IMR-90 (cell line): ENCODE data around the gene SIT1. TPM values are rescaled to one million over a fixed set of nuclear protein-coding genes. Genes with fewer than 3 reads are reported as not detected.
A peak's percentile ranks its signal among the peaks of the same experiment; 100 is the strongest.

Experiments
- ATAC-seq: fragments of 200-7000 bp; cut with Tn5 transposase; 2 replicates; pipeline ENCODE4 v1.9.1; 2020; ENCODE audit warnings: low read depth, mild to moderate bottlenecking, moderate library complexity
- BruUV-seq: library from RNA; stranded (reverse); fragments of 400-500 nt; replicated peaks from 2 replicates; lab custom pipeline; 2021; lab: Mats Ljungman, UMichigan
- CTCF ChIA-PET: fragments of 300-600 bp; formaldehyde crosslinking; extraction: SDS; loops from one replicate; lab custom pipeline; 2021; ENCODE audit warnings: antibody characterized with exemption; lab: Yijun Ruan, JAX
- POLR2A ChIA-PET: fragments of 300-600 bp; sonication (Branson Sonifier 250); formaldehyde crosslinking; loops from one replicate; lab custom pipeline; 2022; ENCODE audit warnings: antibody characterized with exemption; ENCODE audit not compliant: unreplicated experiment; lab: Charles Lee
- DNase-seq: peaks from one replicate; pipeline ENCODE4 v3.0.0; 2013
- H2AFZ ChIP-seq: replicated peaks from 2 replicates; pipeline ENCODE3; 2013; ENCODE audit warnings: low read length, mild to moderate bottlenecking; ENCODE audit not compliant: poor library complexity
- H2AK5ac ChIP-seq: 2 replicates; pipeline ENCODE4 v1.6.1; 2013; ENCODE audit warnings: low read depth, low read length, inconsistent platforms
- H2AK9ac ChIP-seq: replicated peaks from 2 replicates; pipeline ENCODE3; 2013; ENCODE audit warnings: mild to moderate bottlenecking, low read depth, low read length, moderate library complexity; ENCODE audit not compliant: poor library complexity
- H2BK120ac ChIP-seq: 2 replicates; pipeline ENCODE4 v1.6.1; 2013; ENCODE audit warnings: low read depth, low read length, inconsistent platforms
- H2BK15ac ChIP-seq: 3 replicates; pipeline ENCODE4 v1.6.1; 2013; ENCODE audit warnings: low read depth, low read length, inconsistent platforms
- H2BK20ac ChIP-seq: 2 replicates; pipeline ENCODE4 v1.6.1; 2013; ENCODE audit warnings: low read depth, mild to moderate bottlenecking, inconsistent platforms, low read length, moderate library complexity
- H2BK5ac ChIP-seq: 2 replicates; pipeline ENCODE4 v1.6.1; 2013; ENCODE audit warnings: mild to moderate bottlenecking, low read depth, low read length, inconsistent platforms; ENCODE audit not compliant: poor library complexity, severe bottlenecking
- H3K14ac ChIP-seq: replicated peaks from 2 replicates; pipeline ENCODE4 v1.6.1; 2013; ENCODE audit warnings: low read depth, low read length, inconsistent platforms
- H3K18ac ChIP-seq: 2 replicates; pipeline ENCODE4 v1.6.1; 2013; ENCODE audit warnings: low read depth, low read length, control low read depth
- H3K23ac ChIP-seq: 2 replicates; pipeline ENCODE4 v1.6.1; 2013; ENCODE audit warnings: low read depth, low read length, inconsistent platforms
- H3K27ac ChIP-seq: 2 replicates; pipeline ENCODE4 v1.5.1; 2013; ENCODE audit warnings: mild to moderate bottlenecking, control low read depth, low read length; ENCODE audit not compliant: insufficient read depth
- H3K27me3 ChIP-seq: 2 replicates; pipeline ENCODE4 v1.6.1; 2013; ENCODE audit warnings: low read length; ENCODE audit not compliant: control insufficient read depth, insufficient read depth
- H3K36me3 ChIP-seq: 2 replicates; pipeline ENCODE4 v1.6.1; 2013; ENCODE audit warnings: low read length, mixed read lengths; ENCODE audit not compliant: control insufficient read depth, insufficient read depth
- H3K4ac ChIP-seq: 2 replicates; pipeline ENCODE4 v1.6.1; 2013; ENCODE audit warnings: low read depth, low read length, inconsistent platforms
- H3K4me1 ChIP-seq: 2 replicates; pipeline ENCODE4 v1.6.1; 2013; ENCODE audit warnings: low read length, mixed read lengths; ENCODE audit not compliant: control insufficient read depth, insufficient read depth
- H3K4me2 ChIP-seq: 2 replicates; pipeline ENCODE4 v1.6.1; 2013; ENCODE audit warnings: low read depth, mild to moderate bottlenecking, control low read depth, low read length, moderate library complexity
- H3K4me3 ChIP-seq: 2 replicates; pipeline ENCODE4 v1.5.1; 2013; ENCODE audit warnings: low read depth, mild to moderate bottlenecking, control low read depth, low read length, moderate library complexity; ENCODE audit not compliant: insufficient read depth
- H3K56ac ChIP-seq: 2 replicates; pipeline ENCODE4 v1.6.1; 2013; ENCODE audit warnings: low read length, inconsistent platforms; ENCODE audit not compliant: insufficient read depth; ENCODE audit errors: extremely low read depth
- H3K79me1 ChIP-seq, 2 experiments: 2 replicates each; pipeline ENCODE4 v1.6.1; 2013; ENCODE audit warnings: low read length in 2 of 2, inconsistent platforms in 1 of 2, low read depth in 1 of 2
- H3K9ac ChIP-seq: 2 replicates; pipeline ENCODE4 v1.6.1; 2013; ENCODE audit warnings: low read depth, low read length, control low read depth
- H3K9me1 ChIP-seq: 2 replicates; pipeline ENCODE4 v1.6.1; 2013; ENCODE audit warnings: low read length, inconsistent platforms; ENCODE audit not compliant: insufficient read depth
- H3K9me3 ChIP-seq: 2 replicates; pipeline ENCODE4 v1.6.1; 2013; ENCODE audit warnings: low read length; ENCODE audit not compliant: control insufficient read depth, insufficient read depth
- H4K20me1 ChIP-seq: 2 replicates; pipeline ENCODE4 v1.6.1; 2013; ENCODE audit warnings: low read length, inconsistent platforms; ENCODE audit not compliant: insufficient read depth
- H4K5ac ChIP-seq: 2 replicates; pipeline ENCODE4 v1.6.1; 2013; ENCODE audit warnings: mild to moderate bottlenecking, low read depth, low read length, control low read depth
- H4K8ac ChIP-seq, 2 experiments: 2 replicates each; pipeline ENCODE4 v1.6.1; 2013; ENCODE audit warnings: low read depth in 2 of 2, low read length in 2 of 2, control low read depth in 1 of 2, inconsistent platforms in 1 of 2
- H4K91ac ChIP-seq: 2 replicates; pipeline ENCODE4 v1.6.1; 2013; ENCODE audit warnings: low read depth, low read length, inconsistent platforms; ENCODE audit not compliant: insufficient read depth
- CEBPB ChIP-seq: IDR thresholded peaks from 2 replicates; pipeline ENCODE4 v1.6.1; 2012; ENCODE audit warnings: low read depth, low read length, improper control_type of control experiment
- CTCF ChIP-seq: conservative IDR thresholded peaks from 2 replicates; pipeline ENCODE4 v1.5.1; 2012; ENCODE audit warnings: mild to moderate bottlenecking, low read depth, low read length, improper control_type of control experiment
- ELK1 ChIP-seq: fragments of 150-350 bp; IDR thresholded peaks from 2 replicates; pipeline ENCODE4 v1.6.1; 2016; ENCODE audit warnings: low read depth, mild to moderate bottlenecking, low read length, moderate library complexity, borderline replicate concordance
- FOS ChIP-seq: fragments of 150-350 bp; IDR thresholded peaks from 2 replicates; pipeline ENCODE4 v1.6.1; 2016; ENCODE audit warnings: low read depth, low read length
- MAZ ChIP-seq: IDR thresholded peaks from 2 replicates; pipeline ENCODE4 v1.6.1; 2012; ENCODE audit warnings: low read depth, mild to moderate bottlenecking, low read length, improper control_type of control experiment, moderate library complexity, borderline replicate concordance
- MXI1 ChIP-seq: IDR thresholded peaks from 2 replicates; pipeline ENCODE4 v1.6.1; 2012; ENCODE audit warnings: low read depth, mild to moderate bottlenecking, low read length, moderate library complexity, borderline replicate concordance
- NFE2L2 ChIP-seq: fragments of 150-350 bp; IDR thresholded peaks from 2 replicates; pipeline ENCODE4 v1.6.1; 2016; ENCODE audit warnings: low read depth, mild to moderate bottlenecking, low read length
- POLR2A ChIP-seq: IDR thresholded peaks from 2 replicates; pipeline ENCODE4 v1.6.1; 2012; ENCODE audit warnings: mild to moderate bottlenecking, low read depth, low read length
- RAD21 ChIP-seq: IDR thresholded peaks from 2 replicates; pipeline ENCODE4 v1.6.1; 2012; ENCODE audit warnings: low read length, improper control_type of control experiment
- RCOR1 ChIP-seq: IDR thresholded peaks from 2 replicates; pipeline ENCODE4 v1.6.1; 2012; ENCODE audit warnings: mild to moderate bottlenecking, low read length, improper control_type of control experiment; ENCODE audit not compliant: insufficient replicate concordance
- SMC3 ChIP-seq: fragments of 150-350 bp; IDR thresholded peaks from 2 replicates; pipeline ENCODE4 v1.6.1; 2016; ENCODE audit warnings: low read depth, mild to moderate bottlenecking, antibody characterized with exemption, low read length, moderate library complexity
- USF2 ChIP-seq: fragments of 150-350 bp; IDR thresholded peaks from 2 replicates; pipeline ENCODE4 v1.6.1; 2017; ENCODE audit warnings: mild to moderate bottlenecking, antibody characterized with exemption, low read length, low read depth
- WGBS, 2 experiments: methylation state at CpG; one replicate each; pipeline versions ENCODE4 v1.1.5 to v1.1.7; 2013; ENCODE audit warnings: missing lambda C conversion rate in 2 of 2; ENCODE audit not compliant: insufficient read length in 1 of 2; ENCODE audit errors: extremely low coverage in 2 of 2; 5-methylcytosine and 5-hydroxymethylcytosine counted together
- dilution Hi-C: fragments of 300-500 bp; cut with HindIII; formaldehyde crosslinking; loops from one replicate; pipeline ENCODE4 v1.14.3; 2018; ENCODE audit warnings: low sequenced_read_pairs; ENCODE audit not compliant: unreplicated experiment
- in situ Hi-C: fragments of 300-500 bp; cut with MboI; formaldehyde crosslinking; loops from 3 replicates; pipeline ENCODE4 v1.14.3; 2019; ENCODE audit warnings: low sequenced_read_pairs, inconsistent platforms, mixed read lengths
- intact Hi-C: fragments of 100-400 bp; cut with micrococcal nuclease; formaldehyde crosslinking; loops from 2 replicates; pipeline ENCODE4 v1.10.0; 2022
- polyA plus RNA-seq, 3 experiments: library from polyadenylated mRNA; depleted of rRNA; stranded (reverse); fragments of >200 nt; gene quantifications; 2 replicates each; pipeline ENCODE4 v1.2.3, GENCODE V29; 2012; ENCODE audit warnings: low replicate concordance in 1 of 3
- total RNA-seq: library from RNA; depleted of rRNA; stranded (reverse); fragments of >200 nt; gene quantifications from 2 replicates; pipeline ENCODE4 v1.2.3, GENCODE V29; 2012

The SIT1 gene
- total and polyA plus RNA-seq, 2 of the 4 experiments (the other 2 are of a cell fraction), result not detected

- H2BK5ac ChIP-seq, result peak overlapping the region; percentile 61
- dilution Hi-C loops (no loop called here), intact Hi-C loops (no loop called here), in situ Hi-C loops (no loop called here)
- WGBS, 2 experiments, result 0% methylated on average over 31 of the region's 58 CpGs; no CpG with 5 or more reads in 1 of the 2 experiments
- peak; percentile 99 for ATAC-seq
- H3K36me3 ChIP-seq, result no peaks in the 10 kb centered on the region
- no peaks in the 10 kb centered on the region for H3K9me1 ChIP-seq
- no peaks in the 10 kb centered on the region for H3K27me3 ChIP-seq
- CTCF ChIA-PET, result interaction anchor here (0.6 to 2.6 kb wide), 9 partner anchors 11 to 261 kb away, joined by 3 to 19 read pairs (median 3); partner anchors contain the start of genes CCDC107 and RMRP
- peak overlapping the region; percentile 88 to 97 for H4K8ac ChIP-seq
- no peaks in the 10 kb centered on the region for H4K20me1 ChIP-seq
- H3K4ac ChIP-seq, result peak overlapping the region; percentile 87
- TF ChIP-seq MXI1 (peak; percentile 35; the same call in 1 of the 2 replicates), ELK1 (no peak), USF2 (no peak), POLR2A (peak; percentile 48; the same call in 1 of the 2 replicates), FOS (no peak), RAD21 (peak; percentile 83), CEBPB (no peak), NFE2L2 (0 out of 2 replicates have a peak, but pooled peaks have one; percentile 1), CTCF (peak; percentile 98), MAZ (peak; percentile 64; the same call in 1 of the 2 replicates), RCOR1 (no peak), SMC3 (peak; percentile 49)
- peak overlapping the region; percentile 71 for H4K5ac ChIP-seq
- H3K56ac ChIP-seq, result 0 out of 2 replicates have a peak overlapping the region, but pooled peaks have one; percentile 45
- H3K4me3 ChIP-seq, result peak overlapping the region; percentile 54
- peak overlapping the region; percentile 48; the same call in 1 of the 3 replicates for H2BK15ac ChIP-seq
- peak overlapping the region; percentile 66 for H2BK120ac ChIP-seq
- H3K79me1 ChIP-seq, result 0 out of 4 replicates have a peak, but pooled peaks cover 0 to 4% of the 10 kb centered on the region in 2 experiments
- no TSS peak for BruUV-seq
- H2BK20ac ChIP-seq, result 0 out of 2 replicates have a peak overlapping the region, but pooled peaks have one; percentile 42
- POLR2A ChIA-PET, result no interaction called here
- peak overlapping the region; percentile 43 for H3K18ac ChIP-seq
- peak overlapping the region; percentile 43; the same call in 1 of the 2 replicates for H2AK5ac ChIP-seq
- H3K14ac ChIP-seq, result peak overlapping the region; percentile 96
- H3K23ac ChIP-seq, result peak overlapping the region; percentile 91
- peak overlapping the region; percentile 82 for H3K4me2 ChIP-seq
- peaks cover 8% of the 10 kb centered on the region for H3K4me1 ChIP-seq
- peak overlapping the region; percentile 73 for H3K9ac ChIP-seq
- H4K91ac ChIP-seq, result peak overlapping the region; percentile 81
- H2AK9ac ChIP-seq, result peak overlapping the region; percentile 87
- no peaks in the 10 kb centered on the region for H3K9me3 ChIP-seq
- peak overlapping the region; percentile 97 for H2AFZ ChIP-seq
- DNase-seq, result peak; percentile 82
- H3K27ac ChIP-seq, result peak overlapping the region; percentile 61
Observed at GRCh38 chr9:35646533-35647265, 4.0 kb downstream of the SIT1 start.
